Astrocyte of the spinal cord (primary cell): ENCODE data around the gene MCHR1.
"Not testable (repeated sequence)": the region's sequence is repeated elsewhere in the genome, so short reads cannot be mapped to it uniquely, and the experiment has no call there.

Experiments used
- DNase-seq: peaks from one replicate; pipeline ENCODE4 v3.0.0; 2011; ENCODE audit warnings: low read depth, low spot score
- H3K4me3 ChIP-seq: 2 replicates; pipeline ENCODE4 v1.5.1; 2011; ENCODE audit warnings: low read depth, mild to moderate bottlenecking, low read length, moderate library complexity
- in situ Hi-C: cut with HindIII; loops from 2 replicates; pipeline ENCODE4 v1.10.0; 2017; ENCODE audit warnings: low sequenced_read_pairs
- TF ChIP-seq, protein P1 (sequence below): IDR thresholded peaks from 2 replicates; pipeline ENCODE4 v1.5.1; 2012; ENCODE audit warnings: low read depth, mild to moderate bottlenecking, low read length, inconsistent platforms

The MCHR1 gene

DNA sequence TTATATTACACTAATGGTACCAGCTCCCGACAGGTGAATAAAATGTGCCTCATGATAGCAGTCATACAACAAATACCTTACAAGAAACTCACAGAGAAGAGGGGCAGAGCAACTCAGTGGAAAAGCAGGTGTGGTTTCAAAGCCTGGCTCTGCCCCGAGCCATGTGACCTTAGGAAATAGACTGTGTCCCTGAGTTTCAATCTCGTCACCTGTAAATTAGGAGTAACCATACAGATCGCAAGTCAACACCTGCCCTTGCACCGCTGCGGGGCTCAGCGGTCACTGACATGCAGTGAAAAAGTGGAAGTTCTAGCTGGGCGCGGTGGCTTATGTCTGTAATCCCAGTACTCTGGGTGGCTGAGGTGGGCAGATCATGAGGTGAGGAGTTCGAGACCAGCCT is 30.9 kb upstream of the MCHR1 start:
- in situ Hi-C loops = no loop called here
- no peak for DNase-seq
- TF ChIP-seq, protein P1, sequence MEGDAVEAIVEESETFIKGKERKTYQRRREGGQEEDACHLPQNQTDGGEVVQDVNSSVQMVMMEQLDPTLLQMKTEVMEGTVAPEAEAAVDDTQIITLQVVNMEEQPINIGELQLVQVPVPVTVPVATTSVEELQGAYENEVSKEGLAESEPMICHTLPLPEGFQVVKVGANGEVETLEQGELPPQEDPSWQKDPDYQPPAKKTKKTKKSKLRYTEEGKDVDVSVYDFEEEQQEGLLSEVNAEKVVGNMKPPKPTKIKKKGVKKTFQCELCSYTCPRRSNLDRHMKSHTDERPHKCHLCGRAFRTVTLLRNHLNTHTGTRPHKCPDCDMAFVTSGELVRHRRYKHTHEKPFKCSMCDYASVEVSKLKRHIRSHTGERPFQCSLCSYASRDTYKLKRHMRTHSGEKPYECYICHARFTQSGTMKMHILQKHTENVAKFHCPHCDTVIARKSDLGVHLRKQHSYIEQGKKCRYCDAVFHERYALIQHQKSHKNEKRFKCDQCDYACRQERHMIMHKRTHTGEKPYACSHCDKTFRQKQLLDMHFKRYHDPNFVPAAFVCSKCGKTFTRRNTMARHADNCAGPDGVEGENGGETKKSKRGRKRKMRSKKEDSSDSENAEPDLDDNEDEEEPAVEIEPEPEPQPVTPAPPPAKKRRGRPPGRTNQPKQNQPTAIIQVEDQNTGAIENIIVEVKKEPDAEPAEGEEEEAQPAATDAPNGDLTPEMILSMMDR = no peak
- H3K4me3 ChIP-seq = no peak overlapping the region

DNA sequence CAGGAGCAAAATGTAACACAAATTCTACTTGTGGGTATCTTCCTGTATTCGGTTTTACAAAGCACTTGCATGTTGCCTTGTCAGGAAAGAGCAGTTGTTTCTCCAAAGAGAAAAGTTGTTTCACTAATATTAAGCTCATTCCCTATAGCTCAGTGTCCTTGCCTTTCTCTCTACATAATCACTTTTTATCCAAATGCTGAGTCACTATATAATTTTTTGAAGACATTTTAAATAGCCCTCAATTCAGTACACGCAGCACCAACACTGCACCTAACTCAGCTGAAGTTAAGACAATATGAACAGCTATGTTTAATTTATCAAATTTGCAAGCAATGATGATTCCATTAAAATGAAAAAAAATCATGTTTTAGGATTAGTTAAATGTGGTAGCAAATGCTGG is 28.2 kb upstream of the MCHR1 start:
- no peak for DNase-seq
- in situ Hi-C loops = no loop called here
- H3K4me3 ChIP-seq = no peak overlapping the region

DNA sequence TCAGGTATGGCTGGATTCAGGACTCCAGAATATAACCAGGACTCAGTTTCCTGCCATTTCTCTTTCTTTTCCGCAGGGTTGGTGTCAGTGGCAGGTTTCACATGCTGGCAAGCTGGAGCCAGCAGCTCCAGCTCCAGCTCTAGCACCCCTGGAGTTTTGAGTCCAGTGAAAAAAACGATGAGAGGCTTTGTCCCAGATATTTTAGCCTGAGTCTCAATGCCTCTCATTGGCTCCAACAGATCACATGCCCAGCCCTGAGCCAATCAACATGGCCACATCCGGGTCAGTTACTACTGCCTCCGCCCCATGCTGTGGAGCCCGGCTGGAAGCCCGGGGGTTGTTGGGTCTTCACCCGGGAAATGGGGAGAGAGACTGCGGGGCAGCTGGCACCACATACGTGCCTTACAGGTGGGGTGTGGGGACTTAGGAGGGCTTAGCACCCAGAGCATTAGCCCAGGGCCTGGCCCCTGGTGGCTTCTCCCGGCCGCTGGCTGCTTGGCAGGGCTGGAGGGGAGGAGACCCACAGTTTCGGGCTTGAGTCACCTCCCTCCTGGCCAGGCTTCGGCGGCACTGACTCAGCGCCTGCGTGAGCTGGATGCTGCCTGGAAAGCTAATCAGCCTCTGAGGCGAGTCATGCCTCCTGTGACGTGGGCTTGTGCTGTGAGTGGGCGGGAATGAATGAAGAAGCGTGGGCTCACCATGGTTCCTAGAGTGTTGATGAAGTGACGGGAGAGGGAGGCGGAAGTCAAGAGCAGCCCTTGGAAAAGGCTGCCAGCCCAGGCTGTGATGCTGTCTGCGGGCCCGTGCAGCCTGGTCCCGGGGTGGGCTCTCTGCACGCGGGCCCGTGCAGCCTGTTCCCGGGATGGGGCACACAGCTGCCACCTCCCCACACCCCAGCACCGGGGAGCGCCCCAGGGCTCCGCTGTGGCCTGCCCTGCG is 27.5 kb upstream of the MCHR1 start:
- DNase-seq = peak; percentile 99
- TF ChIP-seq, protein P1 = no peak
- H3K4me3 ChIP-seq = peak overlapping the region; percentile 60
- in situ Hi-C loops = no loop called here

More for the DNA sequence above, 28.2 kb upstream of the MCHR1 start:
- TF ChIP-seq, protein P1 = no peak

DNA sequence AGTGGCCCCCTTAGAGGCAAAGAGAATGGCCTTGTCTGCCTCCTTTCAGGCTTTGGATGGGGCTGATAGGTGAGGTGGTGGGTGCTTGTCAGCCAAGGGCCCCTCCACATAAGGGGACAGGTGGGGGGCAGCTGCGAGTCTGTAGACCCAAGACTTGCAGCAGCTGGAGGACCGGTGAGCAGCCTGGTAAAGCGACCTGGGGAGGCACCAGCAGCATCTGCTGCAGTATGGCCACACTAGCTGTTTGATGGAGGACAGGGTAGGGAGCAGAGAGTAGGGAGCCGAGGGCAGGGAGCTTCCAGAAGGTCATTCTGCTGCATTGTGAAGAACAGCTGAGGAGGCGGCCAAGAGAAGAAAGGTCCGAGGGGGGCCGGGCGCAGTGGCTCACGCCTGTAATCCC is 25.9 kb upstream of the MCHR1 start:
- TF ChIP-seq, protein P1 = no peak
- no peak for DNase-seq
- in situ Hi-C loops = no loop called here
- H3K4me3 ChIP-seq = no peak overlapping the region

DNA sequence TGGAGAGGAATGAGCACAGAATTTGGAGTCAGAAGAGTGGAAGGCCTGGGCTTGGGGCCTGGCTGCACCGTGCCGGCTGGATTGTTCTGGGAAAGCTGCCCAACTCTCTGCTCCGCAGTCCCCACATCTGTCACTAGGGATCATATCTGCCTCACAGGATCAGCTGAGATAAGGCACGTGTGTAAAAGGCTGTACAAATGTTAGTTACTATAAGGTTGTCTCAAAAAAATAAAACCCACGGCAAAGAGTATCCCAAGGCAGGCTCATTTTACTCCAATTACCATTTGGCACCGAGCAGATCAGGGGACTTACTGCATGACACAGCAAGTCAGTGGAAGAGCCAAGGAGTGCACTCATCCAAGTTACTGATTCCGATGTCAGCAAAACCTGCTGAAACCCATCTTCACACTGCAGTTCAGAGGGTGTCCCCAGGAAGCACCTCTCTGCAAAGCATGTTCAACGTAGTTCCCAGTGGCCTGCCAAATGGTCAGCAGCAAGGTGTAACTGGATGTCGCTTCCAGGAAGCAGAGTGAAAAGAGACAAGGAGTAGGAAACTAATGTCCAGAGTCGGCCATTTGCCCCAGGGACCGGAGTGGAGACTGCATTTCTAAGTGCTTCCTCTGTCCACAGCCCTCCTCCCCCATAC is 24.6 kb upstream of the MCHR1 start:
- peak; percentile 59 for DNase-seq
- TF ChIP-seq, protein P1 = peak; percentile 30
- H3K4me3 ChIP-seq = no peak overlapping the region
- in situ Hi-C loops = no loop called here

DNA sequence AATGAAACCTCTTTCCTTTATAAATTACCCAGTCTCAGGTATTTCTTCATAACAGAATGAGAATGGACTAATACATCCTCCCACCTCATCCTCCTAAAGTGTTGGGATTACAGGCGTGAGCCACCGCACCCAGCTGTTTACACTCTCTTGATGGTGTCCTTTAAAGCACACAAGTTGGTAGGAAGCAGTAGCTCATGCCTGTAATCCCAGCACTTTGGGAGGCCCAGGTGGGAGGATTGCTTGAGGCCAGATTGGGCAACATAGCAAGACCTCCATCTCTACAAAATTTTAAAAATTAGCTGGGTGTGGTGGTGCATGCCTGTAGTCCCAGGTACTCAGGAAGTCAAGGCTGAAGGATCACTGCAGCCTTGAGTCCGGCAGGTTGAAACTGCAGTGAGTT is 23.3 kb upstream of the MCHR1 start:
- in situ Hi-C loops, DNase-seq, H3K4me3 ChIP-seq: not testable (repeated sequence)

DNA sequence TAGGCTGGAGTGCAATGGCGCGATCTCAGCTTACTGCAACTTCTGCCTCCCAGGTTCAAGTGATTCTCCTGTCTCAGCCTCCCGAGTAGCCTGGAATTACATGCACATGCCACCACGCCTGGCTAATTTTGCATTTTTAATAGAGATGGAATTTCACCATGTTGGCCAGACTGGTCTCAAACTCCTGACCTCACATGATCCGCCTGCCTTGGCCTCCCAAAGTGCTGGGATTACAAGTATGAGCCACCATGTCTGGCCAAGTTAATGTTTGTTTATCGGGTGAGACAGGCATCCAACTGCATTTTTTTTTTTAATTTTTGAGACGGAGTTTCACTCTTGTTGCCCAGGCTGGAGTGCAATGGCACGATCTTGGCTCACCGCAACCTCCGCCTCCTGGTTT is 22.6 kb upstream of the MCHR1 start:
- in situ Hi-C loops, H3K4me3 ChIP-seq, DNase-seq: not testable (repeated sequence)
